Ascending aorta (tissue), 2 donors: ENCODE results near the gene SURF4. TPM values are rescaled to one million over a fixed set of nuclear protein-coding genes. Genes with fewer than 3 reads are reported as not detected.
"Not testable (repeated sequence)": the region's sequence is repeated elsewhere in the genome, so short reads cannot be mapped to it uniquely, and the experiment has no call there.

ENCODE experiments used
- DNase-seq, 2 donors: peaks; one replicate each; pipeline ENCODE4 v3.0.0-alpha.2; 2019; ENCODE audit warnings: low spot score in 2 of 2
- H3K27ac ChIP-seq, 2 donors: fragments of 200-600 bp; sonication (generic); one replicate each; pipeline ENCODE4 v1.5.1; 2016 to 2017; ENCODE audit warnings: mild to moderate bottlenecking in 1 of 2
- H3K27me3 ChIP-seq: fragments of 200-600 bp; sonication (generic); one replicate; pipeline ENCODE4 v1.5.1; 2017
- H3K36me3 ChIP-seq, 2 donors: fragments of 200-600 bp; sonication (generic); one replicate each; pipeline ENCODE4 v1.5.1; 2016
- H3K4me1 ChIP-seq, 2 donors: fragments of 200-600 bp; sonication (generic); one replicate each; pipeline ENCODE4 v1.5.1; 2016 to 2017; ENCODE audit warnings: mild to moderate bottlenecking in 1 of 2
- H3K4me3 ChIP-seq, 2 donors: fragments of 200-600 bp; sonication (generic); one replicate each; pipeline ENCODE4 v1.5.1; 2016 to 2017; ENCODE audit warnings: mild to moderate bottlenecking in 1 of 2
- H3K9me3 ChIP-seq, 2 donors: fragments of 200-600 bp; sonication (generic); one replicate each; pipeline ENCODE4 v1.5.1; 2016
- CTCF ChIP-seq, 3 experiments: fragments of 200-600 bp in 2 of 3; fragments of 450-650 bp in 1 of 3; sonication (generic) in 2 of 3; IDR thresholded peaks; one replicate each; pipeline ENCODE4 v1.5.1; 2016 to 2019; ENCODE audit warnings: antibody characterized with exemption in 3 of 3, mild to moderate bottlenecking in 1 of 3, moderate library complexity in 1 of 3
- intact Hi-C: fragments of 100-400 bp; cut with DNase I; formaldehyde crosslinking; loops from one replicate; pipeline ENCODE4 v1.15.1; 2023
- total RNA-seq: library from RNA; depleted of rRNA; stranded (reverse); fragments of >200 nt; gene quantifications from one replicate; pipeline ENCODE4 v1.1.0, GENCODE V29; 2016

SURF4 gene
- total RNA-seq, 1 donor from 2014 or later: 161 TPM

GRCh38 chr9:133393399-133393798, 17.5 kb upstream of the SURF4 start:
- intact Hi-C loops: no loop called here
- H3K27me3 ChIP-seq: no peaks in the 10 kb centered on the region

GRCh38 chr9:133392308-133392707, 16.4 kb upstream of the SURF4 start:
- H3K27me3 ChIP-seq, H3K27ac ChIP-seq, H3K36me3 ChIP-seq, H3K4me3 ChIP-seq, H3K9me3 ChIP-seq, DNase-seq, intact Hi-C loops, H3K4me1 ChIP-seq: not testable (repeated sequence)

More at GRCh38 chr9:133393399-133393798, 17.5 kb upstream of the SURF4 start:
- TF ChIP-seq CTCF (IDR thresholded peaks at IDR 0.05): no peak
- Histone ChIP-seq H3K27ac (no peak overlapping the region), H3K9me3 (no peaks in the 10 kb centered on the region), H3K4me1 (no peaks in the 10 kb centered on the region), H3K4me3 (no peak overlapping the region), H3K36me3 (no peaks in the 10 kb centered on the region)
- DNase-seq: no peak

- H3K27me3 ChIP-seq, H3K9me3 ChIP-seq, intact Hi-C loops, H3K36me3 ChIP-seq, DNase-seq, H3K4me1 ChIP-seq, H3K27ac ChIP-seq, H3K4me3 ChIP-seq: not testable (repeated sequence)
Measured at GRCh38 chr9:133391449-133391848, 15.6 kb upstream of the SURF4 start.

- no peaks in the 10 kb centered on the region for H3K27me3 ChIP-seq
- H3K4me1 ChIP-seq: no peaks in the 10 kb centered on the region
- TF ChIP-seq CTCF (IDR thresholded peaks at IDR 0.05): no peak
- H3K27ac ChIP-seq: no peak overlapping the region
- no peak overlapping the region for H3K4me3 ChIP-seq
- intact Hi-C loops: no loop called here
- H3K9me3 ChIP-seq: no peaks in the 10 kb centered on the region
- no peaks in the 10 kb centered on the region for H3K36me3 ChIP-seq
- no peak for DNase-seq
Measured at GRCh38 chr9:133390713-133391112, 14.9 kb upstream of the SURF4 start.

- no peak overlapping the region for H3K27ac ChIP-seq
- no peaks in the 10 kb centered on the region for H3K36me3 ChIP-seq
- intact Hi-C loops: no loop called here
- H3K4me3 ChIP-seq: no peak overlapping the region
- TF ChIP-seq CTCF (IDR thresholded peaks at IDR 0.05): no peak
- no peaks in the 10 kb centered on the region for H3K9me3 ChIP-seq
- H3K4me1 ChIP-seq: no peaks in the 10 kb centered on the region
- DNase-seq: no peak
- H3K27me3 ChIP-seq: no peaks in the 10 kb centered on the region
Measured at GRCh38 chr9:133389562-133389961, 13.7 kb upstream of the SURF4 start.

GRCh38 chr9:133389025-133389557, 13.2 kb upstream of the SURF4 start:
- H3K36me3 ChIP-seq: no peaks in the 10 kb centered on the region

More at GRCh38 chr9:133389025-133389557, 13.2 kb upstream of the SURF4 start:
- no peak for DNase-seq
- Histone ChIP-seq H3K27ac (no peak overlapping the region), H3K4me3 (no peak overlapping the region), H3K9me3 (no peaks in the 10 kb centered on the region), H3K4me1 (no peaks in the 10 kb centered on the region), H3K27me3 (no peaks in the 10 kb centered on the region)
- intact Hi-C loops: no loop called here
- no peak for TF ChIP-seq CTCF (IDR thresholded peaks at IDR 0.05)
